ENCODE measurements around the gene HPSE. TPM values are rescaled to one million over a fixed set of nuclear protein-coding genes. Genes with fewer than 3 reads are reported as not detected.
"Not testable (repeated sequence)": the region's sequence is repeated elsewhere in the genome, so short reads cannot be mapped to it uniquely, and the experiment has no call there.

HPSE gene
- total RNA-seq, 1 donor, result 0.27 TPM

DNA sequence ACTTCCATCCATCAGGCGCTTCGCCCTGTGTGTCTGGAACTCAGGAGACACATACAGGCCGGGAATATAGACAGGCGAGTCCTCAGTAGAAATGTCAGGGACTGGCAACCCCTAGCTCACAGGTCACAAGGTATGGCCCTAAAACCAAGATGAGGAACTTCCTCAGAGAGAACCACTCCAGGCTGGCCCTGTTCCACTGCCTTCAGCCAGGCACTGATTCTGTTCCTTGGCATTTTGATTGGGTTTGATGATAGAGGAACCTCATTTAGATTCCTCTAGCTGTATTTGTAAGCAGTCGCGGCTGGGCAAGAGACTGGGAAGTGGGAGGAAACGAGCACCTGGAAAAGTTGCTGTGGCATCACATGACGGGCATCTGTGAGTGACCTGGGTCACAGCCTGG lies 8.1 kb downstream of the HPSE start:
- TF ChIP-seq, protein P1, sequence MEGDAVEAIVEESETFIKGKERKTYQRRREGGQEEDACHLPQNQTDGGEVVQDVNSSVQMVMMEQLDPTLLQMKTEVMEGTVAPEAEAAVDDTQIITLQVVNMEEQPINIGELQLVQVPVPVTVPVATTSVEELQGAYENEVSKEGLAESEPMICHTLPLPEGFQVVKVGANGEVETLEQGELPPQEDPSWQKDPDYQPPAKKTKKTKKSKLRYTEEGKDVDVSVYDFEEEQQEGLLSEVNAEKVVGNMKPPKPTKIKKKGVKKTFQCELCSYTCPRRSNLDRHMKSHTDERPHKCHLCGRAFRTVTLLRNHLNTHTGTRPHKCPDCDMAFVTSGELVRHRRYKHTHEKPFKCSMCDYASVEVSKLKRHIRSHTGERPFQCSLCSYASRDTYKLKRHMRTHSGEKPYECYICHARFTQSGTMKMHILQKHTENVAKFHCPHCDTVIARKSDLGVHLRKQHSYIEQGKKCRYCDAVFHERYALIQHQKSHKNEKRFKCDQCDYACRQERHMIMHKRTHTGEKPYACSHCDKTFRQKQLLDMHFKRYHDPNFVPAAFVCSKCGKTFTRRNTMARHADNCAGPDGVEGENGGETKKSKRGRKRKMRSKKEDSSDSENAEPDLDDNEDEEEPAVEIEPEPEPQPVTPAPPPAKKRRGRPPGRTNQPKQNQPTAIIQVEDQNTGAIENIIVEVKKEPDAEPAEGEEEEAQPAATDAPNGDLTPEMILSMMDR (IDR thresholded peaks at IDR 0.05; ENCODE audit: insufficient read depth, low read length), result no peak
- no peak for DNase-seq (ENCODE audit: low read depth)
- H3K4me3 ChIP-seq (ENCODE audit: low read depth, low read length), result no peak overlapping the region

DNA sequence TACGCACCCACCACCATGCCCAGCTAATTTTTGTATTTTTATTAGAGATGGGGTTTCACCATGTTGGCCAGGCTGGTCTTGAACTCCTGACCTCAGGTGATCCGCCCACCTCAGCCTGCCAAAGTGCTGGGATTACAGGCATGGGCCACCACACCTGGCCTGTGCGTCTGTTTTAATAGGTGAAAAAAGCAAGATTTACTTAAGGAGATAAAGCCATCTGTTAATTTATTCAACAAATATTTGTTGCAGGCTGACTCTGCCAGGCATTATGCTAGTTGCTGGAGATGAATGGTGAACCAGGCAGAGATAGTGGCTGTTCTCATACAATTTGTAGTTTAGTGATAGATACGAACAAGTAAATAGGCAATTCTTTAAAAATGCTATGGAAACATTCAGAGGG lies 9.3 kb downstream of the HPSE start:
- not testable (repeated sequence) for DNase-seq (ENCODE audit: low read depth); H3K4me3 ChIP-seq (ENCODE audit: low read depth, low read length)

DNA sequence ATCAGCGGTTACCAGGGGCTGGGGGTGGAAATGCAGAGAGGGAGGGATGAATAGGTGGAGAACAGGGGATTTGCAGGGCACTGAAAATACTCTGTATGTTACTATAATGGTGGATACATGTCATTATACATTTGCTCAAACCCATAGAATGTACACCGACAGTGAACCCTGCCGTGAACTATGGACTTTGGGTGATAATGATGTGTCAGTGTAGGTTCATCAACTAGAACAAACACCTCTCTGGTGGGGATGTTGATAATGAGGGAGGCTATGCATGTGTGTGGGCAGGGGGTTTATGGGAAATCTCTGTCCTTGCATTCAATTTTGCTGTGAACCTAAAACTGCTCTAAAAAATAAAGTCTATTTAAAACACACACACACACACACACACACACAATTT lies 11.5 kb downstream of the HPSE start:
- TF ChIP-seq, protein P1 (IDR thresholded peaks at IDR 0.05; ENCODE audit: insufficient read depth, low read length), result no peak
- DNase-seq (ENCODE audit: low read depth), result no peak
- no peak overlapping the region for H3K4me3 ChIP-seq (ENCODE audit: low read depth, low read length)

DNA sequence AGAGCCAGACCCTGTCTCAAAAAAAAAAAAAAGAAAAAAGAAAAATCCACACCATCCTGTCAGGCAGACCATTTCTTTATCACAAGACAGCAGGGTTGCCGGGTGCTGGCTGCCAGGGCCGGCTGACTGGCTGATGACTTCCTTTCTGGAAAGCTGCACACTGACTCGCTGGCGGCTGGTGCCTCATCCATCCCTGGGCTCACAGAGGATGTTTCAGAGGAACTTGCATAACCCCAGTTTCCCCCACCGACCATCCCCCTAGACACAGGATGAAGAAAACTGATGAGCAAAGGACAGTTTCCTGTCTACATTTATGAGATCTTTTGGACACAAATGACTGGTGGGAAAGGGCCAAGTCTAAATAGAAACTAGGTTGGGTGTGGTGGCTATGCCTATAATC lies 14.1 kb downstream of the HPSE start:
- H3K4me3 ChIP-seq (ENCODE audit: low read depth, low read length), result no peak overlapping the region
- DNase-seq (ENCODE audit: low read depth), result peak; percentile 32
- TF ChIP-seq, protein P1 (IDR thresholded peaks at IDR 0.05; ENCODE audit: insufficient read depth, low read length), result no peak

DNA sequence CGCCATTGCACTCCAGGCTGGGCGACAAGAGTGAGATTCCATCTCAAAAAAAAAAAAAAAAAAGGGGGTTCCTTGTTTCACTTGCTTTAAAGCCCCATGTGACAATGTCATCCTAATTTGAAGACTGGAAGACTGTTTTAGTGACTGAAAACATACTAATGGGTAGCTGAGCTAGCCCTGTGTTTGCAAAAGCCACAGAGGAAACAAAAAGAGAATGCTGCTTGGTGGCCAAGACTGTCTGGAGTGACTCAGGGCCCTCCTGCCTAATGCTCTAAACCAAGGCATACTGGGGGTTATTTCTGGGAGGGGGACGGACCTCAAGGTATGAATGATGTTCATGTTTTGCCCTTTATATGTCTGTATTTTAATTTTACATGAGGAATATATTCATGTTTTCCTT lies 16.0 kb downstream of the HPSE start:
- TF ChIP-seq, protein P1 (IDR thresholded peaks at IDR 0.05; ENCODE audit: insufficient read depth, low read length), result no peak
- no peak overlapping the region for H3K4me3 ChIP-seq (ENCODE audit: low read depth, low read length)
- no peak for DNase-seq (ENCODE audit: low read depth)

DNA sequence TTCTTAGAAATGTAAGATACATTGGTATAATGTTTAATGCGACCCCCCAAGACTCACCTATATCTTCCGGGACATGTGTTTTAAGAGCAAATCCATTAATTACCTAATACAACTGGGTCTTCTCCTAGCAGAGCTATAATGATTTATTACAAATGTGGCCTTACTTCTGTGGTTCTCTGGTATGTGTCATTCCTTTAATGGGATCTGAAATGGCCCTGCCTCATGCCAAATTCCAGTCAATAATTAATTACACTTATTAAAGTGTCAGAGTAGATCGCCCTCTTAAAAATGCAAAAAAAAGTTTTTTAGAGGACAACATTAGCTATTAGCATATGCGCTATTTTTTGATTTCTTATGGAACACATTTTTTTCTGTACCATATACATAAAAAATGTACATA lies 17.0 kb downstream of the HPSE start:
- TF ChIP-seq, protein P1 (IDR thresholded peaks at IDR 0.05; ENCODE audit: insufficient read depth, low read length), result no peak
- no peak for DNase-seq (ENCODE audit: low read depth)
- no peak overlapping the region for H3K4me3 ChIP-seq (ENCODE audit: low read depth, low read length)

DNA sequence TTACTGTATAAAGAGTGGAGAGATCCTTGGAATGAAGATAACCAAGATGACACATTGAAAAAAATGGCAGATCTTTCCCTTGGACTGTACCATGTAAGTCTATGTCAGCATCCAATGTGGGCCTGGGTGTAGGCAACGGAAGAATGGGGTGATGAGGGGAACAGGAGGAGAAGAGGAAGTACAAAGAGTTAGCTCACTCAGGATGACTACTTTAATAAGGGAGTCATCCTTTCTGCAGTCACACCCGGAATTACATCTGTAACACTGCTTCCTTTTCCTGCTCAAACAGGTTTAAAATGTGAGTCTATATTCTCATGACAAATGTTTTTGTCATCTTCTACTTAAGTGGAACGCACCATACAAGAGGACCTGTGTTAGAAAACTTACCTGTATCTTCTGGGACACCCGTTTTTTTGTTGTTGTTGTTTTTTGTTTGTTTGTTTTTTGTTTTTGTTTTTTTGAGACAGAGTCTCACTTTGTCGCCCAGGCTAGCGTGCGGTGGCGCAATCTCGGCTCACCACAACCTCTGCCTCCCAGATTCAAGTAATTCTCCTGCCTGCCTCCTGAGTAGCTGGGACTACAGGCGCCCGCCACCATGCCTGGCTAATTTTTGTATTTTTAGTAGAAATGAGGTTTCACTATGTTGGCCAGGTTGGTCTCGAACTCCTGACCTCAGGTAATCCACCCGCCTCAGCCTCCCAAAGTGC lies 18.0 kb downstream of the HPSE start:
- DNase-seq (ENCODE audit: low read depth), result no peak
- H3K4me3 ChIP-seq (ENCODE audit: low read depth, low read length), result no peak overlapping the region
- TF ChIP-seq, protein P1 (IDR thresholded peaks at IDR 0.05; ENCODE audit: insufficient read depth, low read length), result no peak

All from fibroblast of the aortic adventitia (primary cell).